Measurements from ENCODE around the gene PRCP. TPM values are rescaled to one million over a fixed set of nuclear protein-coding genes. Genes with fewer than 3 reads are reported as not detected.
"Not testable (repeated sequence)": the region's sequence is repeated elsewhere in the genome, so short reads cannot be mapped to it uniquely, and the experiment has no call there.

PRCP gene
- total RNA-seq, 1 experiment from 2014 or later = 57.0 TPM

DNA sequence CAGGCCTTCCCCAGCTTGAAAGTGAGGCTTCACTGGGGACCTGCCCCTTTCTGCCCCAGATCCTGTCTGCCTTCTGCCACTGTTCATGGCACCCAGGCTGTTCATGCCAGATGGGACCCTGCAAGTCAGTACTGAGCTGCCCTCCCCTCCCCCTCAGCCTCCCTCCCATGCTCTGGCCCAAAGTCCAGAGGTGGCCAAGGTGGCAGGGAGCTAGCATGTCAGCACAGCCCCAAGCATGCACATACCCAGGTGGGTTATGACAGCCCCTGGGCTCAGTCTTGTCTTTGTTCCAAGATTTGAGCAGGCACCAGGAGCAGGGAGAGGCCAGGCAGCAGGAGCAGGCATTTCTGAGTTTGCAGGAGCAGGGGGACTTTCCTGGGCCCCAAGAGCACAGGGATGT, 45.5 kb upstream of the PRCP start:
- Histone ChIP-seq H3K36me3 (ENCODE audit: control insufficient read depth, insufficient read depth, low read length) (no peaks in the 10 kb centered on the region), H3K4me3 (ENCODE audit: low read depth in 2 of 2, low read length in 2 of 2) (no peak overlapping the region), H3K9me3 (ENCODE audit: control insufficient read depth, insufficient read depth, low read depth, low read length) (no peaks in the 10 kb centered on the region), H3K27ac (ENCODE audit: low read length) (no peak overlapping the region), H3K27me3 (ENCODE audit: control insufficient read depth, insufficient read depth, low read length) (no peaks in the 10 kb centered on the region), H3K4me1 (ENCODE audit: control insufficient read depth, insufficient read depth, low read length) (no peaks in the 10 kb centered on the region)
- CTCF ChIA-PET = no interaction called here
- TF ChIP-seq POLR2AphosphoS5 (IDR thresholded peaks at IDR 0.05; ENCODE audit: low read depth, low read length) (no peak), SIN3A (IDR thresholded peaks at IDR 0.05; ENCODE audit: borderline replicate concordance, insufficient read depth, low read depth, low read length) (no peak), TCF7L2 (IDR thresholded peaks at IDR 0.05; ENCODE audit: low read depth, low read length) (no peak)
- TF ChIP-seq, protein P1, sequence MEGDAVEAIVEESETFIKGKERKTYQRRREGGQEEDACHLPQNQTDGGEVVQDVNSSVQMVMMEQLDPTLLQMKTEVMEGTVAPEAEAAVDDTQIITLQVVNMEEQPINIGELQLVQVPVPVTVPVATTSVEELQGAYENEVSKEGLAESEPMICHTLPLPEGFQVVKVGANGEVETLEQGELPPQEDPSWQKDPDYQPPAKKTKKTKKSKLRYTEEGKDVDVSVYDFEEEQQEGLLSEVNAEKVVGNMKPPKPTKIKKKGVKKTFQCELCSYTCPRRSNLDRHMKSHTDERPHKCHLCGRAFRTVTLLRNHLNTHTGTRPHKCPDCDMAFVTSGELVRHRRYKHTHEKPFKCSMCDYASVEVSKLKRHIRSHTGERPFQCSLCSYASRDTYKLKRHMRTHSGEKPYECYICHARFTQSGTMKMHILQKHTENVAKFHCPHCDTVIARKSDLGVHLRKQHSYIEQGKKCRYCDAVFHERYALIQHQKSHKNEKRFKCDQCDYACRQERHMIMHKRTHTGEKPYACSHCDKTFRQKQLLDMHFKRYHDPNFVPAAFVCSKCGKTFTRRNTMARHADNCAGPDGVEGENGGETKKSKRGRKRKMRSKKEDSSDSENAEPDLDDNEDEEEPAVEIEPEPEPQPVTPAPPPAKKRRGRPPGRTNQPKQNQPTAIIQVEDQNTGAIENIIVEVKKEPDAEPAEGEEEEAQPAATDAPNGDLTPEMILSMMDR (IDR thresholded peaks at IDR 0.05) = no peak
- TF ChIP-seq, protein P2, sequence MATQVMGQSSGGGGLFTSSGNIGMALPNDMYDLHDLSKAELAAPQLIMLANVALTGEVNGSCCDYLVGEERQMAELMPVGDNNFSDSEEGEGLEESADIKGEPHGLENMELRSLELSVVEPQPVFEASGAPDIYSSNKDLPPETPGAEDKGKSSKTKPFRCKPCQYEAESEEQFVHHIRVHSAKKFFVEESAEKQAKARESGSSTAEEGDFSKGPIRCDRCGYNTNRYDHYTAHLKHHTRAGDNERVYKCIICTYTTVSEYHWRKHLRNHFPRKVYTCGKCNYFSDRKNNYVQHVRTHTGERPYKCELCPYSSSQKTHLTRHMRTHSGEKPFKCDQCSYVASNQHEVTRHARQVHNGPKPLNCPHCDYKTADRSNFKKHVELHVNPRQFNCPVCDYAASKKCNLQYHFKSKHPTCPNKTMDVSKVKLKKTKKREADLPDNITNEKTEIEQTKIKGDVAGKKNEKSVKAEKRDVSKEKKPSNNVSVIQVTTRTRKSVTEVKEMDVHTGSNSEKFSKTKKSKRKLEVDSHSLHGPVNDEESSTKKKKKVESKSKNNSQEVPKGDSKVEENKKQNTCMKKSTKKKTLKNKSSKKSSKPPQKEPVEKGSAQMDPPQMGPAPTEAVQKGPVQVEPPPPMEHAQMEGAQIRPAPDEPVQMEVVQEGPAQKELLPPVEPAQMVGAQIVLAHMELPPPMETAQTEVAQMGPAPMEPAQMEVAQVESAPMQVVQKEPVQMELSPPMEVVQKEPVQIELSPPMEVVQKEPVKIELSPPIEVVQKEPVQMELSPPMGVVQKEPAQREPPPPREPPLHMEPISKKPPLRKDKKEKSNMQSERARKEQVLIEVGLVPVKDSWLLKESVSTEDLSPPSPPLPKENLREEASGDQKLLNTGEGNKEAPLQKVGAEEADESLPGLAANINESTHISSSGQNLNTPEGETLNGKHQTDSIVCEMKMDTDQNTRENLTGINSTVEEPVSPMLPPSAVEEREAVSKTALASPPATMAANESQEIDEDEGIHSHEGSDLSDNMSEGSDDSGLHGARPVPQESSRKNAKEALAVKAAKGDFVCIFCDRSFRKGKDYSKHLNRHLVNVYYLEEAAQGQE (IDR thresholded peaks at IDR 0.05; ENCODE audit: insufficient read depth in 1 of 2, low read depth in 2 of 2, low read length in 1 of 2) = no peak
- ATAC-seq (no peak), DNase-seq (ENCODE audit: low read depth, low spot score) (no peak)
- BruUV-seq (replicated peaks) = no TSS peak
- intact Hi-C loops (cut with micrococcal nuclease; ENCODE audit: unreplicated experiment) = no loop called here
- in situ Hi-C loops (cut with HindIII; ENCODE audit: low pct_unique_long_range_greater_than_20kb, low sequenced_read_pairs) = no loop called here
- POLR2A ChIA-PET = no interaction called here

DNA sequence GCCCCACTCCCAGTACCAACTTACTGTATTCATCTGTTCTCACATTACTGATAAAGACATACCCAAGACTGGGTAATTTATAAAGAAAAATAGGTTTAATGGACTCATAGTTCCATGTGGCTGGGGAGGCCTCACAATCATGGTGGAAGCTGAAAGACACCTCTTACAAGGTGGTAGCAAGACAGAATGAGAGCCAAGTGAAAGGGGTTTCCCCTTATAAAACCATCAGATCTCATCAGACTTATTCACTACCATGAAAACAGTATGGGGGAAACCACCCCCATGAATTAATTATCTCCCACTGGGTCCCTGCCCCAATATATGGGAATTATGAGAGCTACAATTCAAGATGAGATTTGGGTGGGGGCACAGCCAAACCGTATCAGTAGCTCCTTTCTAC, 44.8 kb upstream of the PRCP start:
- H3K27ac ChIP-seq (ENCODE audit: low read length); BruUV-seq (replicated peaks); intact Hi-C loops (cut with micrococcal nuclease; ENCODE audit: unreplicated experiment); H3K27me3 ChIP-seq (ENCODE audit: control insufficient read depth, insufficient read depth, low read length); ATAC-seq; DNase-seq (ENCODE audit: low read depth, low spot score); POLR2A ChIA-PET; CTCF ChIA-PET; H3K9me3 ChIP-seq (ENCODE audit: control insufficient read depth, insufficient read depth, low read depth, low read length); H3K4me1 ChIP-seq (ENCODE audit: control insufficient read depth, insufficient read depth, low read length); H3K36me3 ChIP-seq (ENCODE audit: control insufficient read depth, insufficient read depth, low read length); H3K4me3 ChIP-seq (ENCODE audit: low read depth in 2 of 2, low read length in 2 of 2); in situ Hi-C loops (cut with HindIII; ENCODE audit: low pct_unique_long_range_greater_than_20kb, low sequenced_read_pairs): not testable (repeated sequence)

DNA sequence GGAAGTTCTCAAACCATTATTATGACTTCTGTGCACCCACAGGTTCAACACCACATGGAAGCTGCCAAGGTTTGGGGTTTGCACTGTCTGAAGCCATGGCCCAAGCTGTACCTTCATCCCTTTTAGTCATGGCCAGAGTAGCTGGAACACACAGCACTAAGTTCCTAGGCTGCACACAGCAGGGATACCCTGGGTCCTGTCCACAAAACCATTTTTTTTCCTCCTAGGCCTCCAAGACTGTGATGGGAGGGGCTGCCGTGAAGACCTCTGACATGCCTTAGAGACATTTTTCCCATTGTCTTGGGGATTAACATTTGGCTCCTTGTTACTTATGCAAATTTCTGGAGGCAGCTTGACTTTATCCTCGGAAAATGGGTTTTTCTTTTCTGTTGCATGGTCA, 44.0 kb upstream of the PRCP start:
- POLR2A ChIA-PET = no interaction called here
- Histone ChIP-seq H3K9me3 (ENCODE audit: control insufficient read depth, insufficient read depth, low read depth, low read length) (no peaks in the 10 kb centered on the region), H3K4me1 (ENCODE audit: control insufficient read depth, insufficient read depth, low read length) (no peaks in the 10 kb centered on the region), H3K27ac (ENCODE audit: low read length) (no peak overlapping the region), H3K36me3 (ENCODE audit: control insufficient read depth, insufficient read depth, low read length) (no peaks in the 10 kb centered on the region), H3K27me3 (ENCODE audit: control insufficient read depth, insufficient read depth, low read length) (no peaks in the 10 kb centered on the region), H3K4me3 (ENCODE audit: low read depth in 2 of 2, low read length in 2 of 2) (no peak overlapping the region)
- no peak for DNase-seq (ENCODE audit: low read depth, low spot score)
- BruUV-seq (replicated peaks) = no TSS peak
- CTCF ChIA-PET = no interaction called here
- in situ Hi-C loops (cut with HindIII; ENCODE audit: low pct_unique_long_range_greater_than_20kb, low sequenced_read_pairs) (no loop called here), intact Hi-C loops (cut with micrococcal nuclease; ENCODE audit: unreplicated experiment) (no loop called here)
- ATAC-seq = peak; percentile 48; the same call in 1 of the 2 replicates
- TF ChIP-seq POLR2AphosphoS5 (IDR thresholded peaks at IDR 0.05; ENCODE audit: low read depth, low read length) (no peak), SIN3A (IDR thresholded peaks at IDR 0.05; ENCODE audit: borderline replicate concordance, insufficient read depth, low read depth, low read length) (no peak), TCF7L2 (IDR thresholded peaks at IDR 0.05; ENCODE audit: low read depth, low read length) (no peak)
- TF ChIP-seq, protein P1 (IDR thresholded peaks at IDR 0.05) = no peak
- TF ChIP-seq, protein P2 (IDR thresholded peaks at IDR 0.05; ENCODE audit: insufficient read depth in 1 of 2, low read depth in 2 of 2, low read length in 1 of 2) = no peak

DNA sequence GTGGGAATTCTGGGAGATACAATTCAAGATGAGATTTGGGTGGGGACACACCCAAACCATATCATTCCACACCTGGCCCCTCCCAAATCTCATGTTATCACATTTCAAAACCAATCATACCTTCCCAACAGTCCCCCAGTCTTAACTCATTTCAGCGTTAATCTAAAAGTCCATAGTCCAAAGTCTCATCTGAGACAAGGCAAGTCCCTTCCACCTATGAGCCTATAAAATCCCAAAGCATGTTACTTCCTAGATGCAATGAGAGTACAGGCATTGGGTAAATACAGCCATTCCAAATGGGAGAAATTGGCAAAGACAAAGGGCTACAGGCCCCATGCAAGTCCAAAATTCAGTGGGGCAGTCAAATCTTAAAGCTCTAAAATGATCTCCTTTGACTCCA, 43.2 kb upstream of the PRCP start:
- not testable (repeated sequence) for BruUV-seq (replicated peaks)

More for the DNA sequence above, 43.2 kb upstream of the PRCP start:
- H3K27me3 ChIP-seq (ENCODE audit: control insufficient read depth, insufficient read depth, low read length); H3K27ac ChIP-seq (ENCODE audit: low read length); in situ Hi-C loops (cut with HindIII; ENCODE audit: low pct_unique_long_range_greater_than_20kb, low sequenced_read_pairs); intact Hi-C loops (cut with micrococcal nuclease; ENCODE audit: unreplicated experiment); ATAC-seq; POLR2A ChIA-PET; H3K4me3 ChIP-seq (ENCODE audit: low read depth in 2 of 2, low read length in 2 of 2); H3K36me3 ChIP-seq (ENCODE audit: control insufficient read depth, insufficient read depth, low read length); H3K9me3 ChIP-seq (ENCODE audit: control insufficient read depth, insufficient read depth, low read depth, low read length); H3K4me1 ChIP-seq (ENCODE audit: control insufficient read depth, insufficient read depth, low read length); CTCF ChIA-PET; DNase-seq (ENCODE audit: low read depth, low spot score): not testable (repeated sequence)
